Mononuclear cell (primary cell): Measurements from ENCODE around the gene SNX13. TPM values are rescaled to one million over a fixed set of nuclear protein-coding genes. Genes with fewer than 3 reads are reported as not detected.

ENCODE experiments used
- H3K27me3 ChIP-seq: 2 replicates; pipeline ENCODE4 v1.6.0; 2011; ENCODE audit warnings: low read length, control low read depth; ENCODE audit not compliant: insufficient read depth
- H3K4me1 ChIP-seq: 2 replicates; pipeline ENCODE4 v1.5.1; 2011; ENCODE audit warnings: mild to moderate bottlenecking, low read length, control low read depth; ENCODE audit not compliant: insufficient read depth
- H3K4me3 ChIP-seq: 2 replicates; pipeline ENCODE4 v1.5.1; 2011; ENCODE audit warnings: mild to moderate bottlenecking, low read length, moderate library complexity
- H3K9me3 ChIP-seq: 2 replicates; pipeline ENCODE4 v1.5.1; 2011; ENCODE audit warnings: low read depth, mild to moderate bottlenecking, control low read depth, low read length
- total RNA-seq: library from RNA; depleted of rRNA; stranded (reverse); fragments of >200 nt; gene quantifications from one replicate; pipeline ENCODE4 v1.2.3, GENCODE V29; 2012

The SNX13 gene
- total RNA-seq, 1 donor: 57.2 TPM

GRCh38 chr7:17855202-17855601 lies 85.1 kb downstream of the SNX13 start:
- Histone ChIP-seq H3K4me3 (no peak overlapping the region), H3K9me3 (peaks cover 10% of the 10 kb centered on the region), H3K4me1 (no peaks in the 10 kb centered on the region), H3K27me3 (no peaks in the 10 kb centered on the region)

GRCh38 chr7:17854261-17855047 lies 85.8 kb downstream of the SNX13 start:
- Histone ChIP-seq H3K4me3 (no peak overlapping the region), H3K4me1 (no peaks in the 10 kb centered on the region), H3K27me3 (no peaks in the 10 kb centered on the region), H3K9me3 (peaks cover 10% of the 10 kb centered on the region)

GRCh38 chr7:17852361-17852760 lies 87.9 kb downstream of the SNX13 start:
- Histone ChIP-seq H3K27me3 (no peaks in the 10 kb centered on the region), H3K4me1 (no peaks in the 10 kb centered on the region), H3K4me3 (no peak overlapping the region), H3K9me3 (peaks cover 10% of the 10 kb centered on the region)

GRCh38 chr7:17849504-17849903 lies 90.8 kb downstream of the SNX13 start:
- Histone ChIP-seq H3K9me3 (no peaks in the 10 kb centered on the region), H3K4me1 (no peaks in the 10 kb centered on the region), H3K4me3 (no peak overlapping the region), H3K27me3 (no peaks in the 10 kb centered on the region)

GRCh38 chr7:17848516-17848915 lies 91.8 kb downstream of the SNX13 start:
- no peaks in the 10 kb centered on the region for H3K4me1 ChIP-seq
- no peaks in the 10 kb centered on the region for H3K9me3 ChIP-seq
- H3K4me3 ChIP-seq: no peak overlapping the region
- H3K27me3 ChIP-seq: no peaks in the 10 kb centered on the region

- H3K4me1 ChIP-seq: no peaks in the 10 kb centered on the region
- no peaks in the 10 kb centered on the region for H3K9me3 ChIP-seq
- H3K4me3 ChIP-seq: no peak overlapping the region
- no peaks in the 10 kb centered on the region for H3K27me3 ChIP-seq
Observed at GRCh38 chr7:17846935-17847334, 93.4 kb downstream of the SNX13 start.

- Histone ChIP-seq H3K9me3 (no peaks in the 10 kb centered on the region), H3K27me3 (no peaks in the 10 kb centered on the region), H3K4me1 (no peaks in the 10 kb centered on the region), H3K4me3 (no peak overlapping the region)
Observed at GRCh38 chr7:17845197-17845547, 95.1 kb downstream of the SNX13 start.

- Histone ChIP-seq H3K4me3 (no peak overlapping the region), H3K9me3 (no peaks in the 10 kb centered on the region), H3K27me3 (no peaks in the 10 kb centered on the region), H3K4me1 (no peaks in the 10 kb centered on the region)
Observed at GRCh38 chr7:17844514-17845196, 95.6 kb downstream of the SNX13 start.

- H3K9me3 ChIP-seq: no peaks in the 10 kb centered on the region
- no peaks in the 10 kb centered on the region for H3K4me1 ChIP-seq
- no peaks in the 10 kb centered on the region for H3K27me3 ChIP-seq
- H3K4me3 ChIP-seq: no peak overlapping the region
Observed at GRCh38 chr7:17844022-17844421, 96.3 kb downstream of the SNX13 start.

- Histone ChIP-seq H3K27me3 (no peaks in the 10 kb centered on the region), H3K4me3 (no peak overlapping the region), H3K9me3 (no peaks in the 10 kb centered on the region), H3K4me1 (no peaks in the 10 kb centered on the region)
Observed at GRCh38 chr7:17843041-17843440, 97.3 kb downstream of the SNX13 start.

- Histone ChIP-seq H3K4me3 (no peak overlapping the region), H3K27me3 (no peaks in the 10 kb centered on the region), H3K9me3 (no peaks in the 10 kb centered on the region), H3K4me1 (no peaks in the 10 kb centered on the region)
Observed at GRCh38 chr7:17832820-17833355, 107.4 kb downstream of the SNX13 start.

- no peak overlapping the region for H3K4me3 ChIP-seq
- no peaks in the 10 kb centered on the region for H3K4me1 ChIP-seq
- H3K9me3 ChIP-seq: no peaks in the 10 kb centered on the region
- H3K27me3 ChIP-seq: no peaks in the 10 kb centered on the region
Observed at GRCh38 chr7:17832242-17832641, 108.1 kb downstream of the SNX13 start.

GRCh38 chr7:17830206-17830605 lies 110.1 kb downstream of the SNX13 start:
- H3K4me1 ChIP-seq: no peaks in the 10 kb centered on the region
- H3K27me3 ChIP-seq: no peaks in the 10 kb centered on the region
- no peak overlapping the region for H3K4me3 ChIP-seq

GRCh38 chr7:17829001-17829400 lies 111.3 kb downstream of the SNX13 start:
- Histone ChIP-seq H3K9me3 (no peaks in the 10 kb centered on the region), H3K27me3 (no peaks in the 10 kb centered on the region), H3K4me1 (no peaks in the 10 kb centered on the region), H3K4me3 (no peak overlapping the region)

More at GRCh38 chr7:17830206-17830605, 110.1 kb downstream of the SNX13 start:
- H3K9me3 ChIP-seq: no peaks in the 10 kb centered on the region

GRCh38 chr7:17822547-17823173 lies 117.6 kb downstream of the SNX13 start:
- H3K4me3 ChIP-seq: no peak overlapping the region
- no peaks in the 10 kb centered on the region for H3K27me3 ChIP-seq
- H3K9me3 ChIP-seq: no peaks in the 10 kb centered on the region
- H3K4me1 ChIP-seq: no peaks in the 10 kb centered on the region
